Measurements from ENCODE around the gene RFX4.

GRCh38 chr12:106733660-106734059 is 150.9 kb downstream of the RFX4 start:
- TF ChIP-seq POLR2A (IDR thresholded peaks at IDR 0.05) (no peak), CTCF (IDR thresholded peaks at IDR 0.05) (no peak), EP300 (IDR thresholded peaks at IDR 0.05) (no peak), POLR2AphosphoS5 (IDR thresholded peaks at IDR 0.05) (no peak)
